ENCODE results near the gene GFOD2.
"Not testable (repeated sequence)": the region's sequence is repeated elsewhere in the genome, so short reads cannot be mapped to it uniquely, and the experiment has no call there.

Gene GFOD2

GRCh38 chr16:67719048-67719777 lies at the start of gene GFOD2:
Gene GFOD2, minus strand, starts transcription at chr16:67719316. Its CDS starts 33,601 bp downstream, at chr16:67685715.
- peak; percentile 37 for DNase-seq

GRCh38 chr16:67767953-67768352 lies 48.8 kb upstream of the GFOD2 start:
- DNase-seq: no peak

DNA sequence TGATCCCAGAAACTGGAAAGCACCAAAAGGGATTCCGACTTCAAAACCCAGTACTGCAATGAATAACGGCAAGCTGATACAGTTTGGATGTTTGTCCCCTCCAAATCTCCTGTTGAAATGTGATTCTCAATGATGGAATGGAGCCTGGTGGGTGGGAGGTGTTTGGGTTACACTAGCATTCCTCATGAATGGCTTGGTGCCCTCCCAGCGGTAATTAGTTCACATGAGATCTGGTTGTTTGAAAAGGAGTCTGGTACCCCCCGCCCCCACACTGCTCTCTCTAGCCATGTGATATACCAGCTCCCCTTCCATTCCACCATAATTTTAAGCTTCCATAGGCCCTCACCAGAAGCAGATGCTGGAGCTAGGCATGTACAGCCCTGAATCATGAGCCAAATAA lies 47.2 kb upstream of the GFOD2 start:
- DNase-seq: no peak

DNA sequence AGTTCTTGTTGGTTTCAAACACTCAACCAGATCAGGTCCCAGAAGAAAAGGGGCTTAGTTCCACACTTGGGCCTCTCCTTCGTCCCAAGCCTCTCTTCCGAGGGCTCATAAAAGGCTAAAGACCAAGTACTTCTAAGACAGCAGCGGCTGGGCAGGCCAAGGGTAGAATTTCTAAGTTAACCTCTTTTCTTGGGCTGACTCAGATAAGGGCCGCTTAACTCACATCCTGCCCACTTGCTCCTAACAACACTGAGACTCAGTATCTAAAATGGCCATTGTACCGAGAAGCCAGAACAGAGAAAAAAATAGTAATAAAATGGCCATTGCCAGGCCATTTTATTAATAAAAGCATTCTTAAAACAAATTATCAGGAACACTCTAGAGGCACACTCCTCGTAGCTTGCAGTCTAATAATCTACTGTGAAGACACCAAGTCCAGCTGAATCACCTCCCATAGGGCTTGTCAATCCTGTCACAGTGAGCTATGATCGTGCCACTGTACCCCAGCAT lies 45.1 kb upstream of the GFOD2 start:
- DNase-seq: no peak

DNA sequence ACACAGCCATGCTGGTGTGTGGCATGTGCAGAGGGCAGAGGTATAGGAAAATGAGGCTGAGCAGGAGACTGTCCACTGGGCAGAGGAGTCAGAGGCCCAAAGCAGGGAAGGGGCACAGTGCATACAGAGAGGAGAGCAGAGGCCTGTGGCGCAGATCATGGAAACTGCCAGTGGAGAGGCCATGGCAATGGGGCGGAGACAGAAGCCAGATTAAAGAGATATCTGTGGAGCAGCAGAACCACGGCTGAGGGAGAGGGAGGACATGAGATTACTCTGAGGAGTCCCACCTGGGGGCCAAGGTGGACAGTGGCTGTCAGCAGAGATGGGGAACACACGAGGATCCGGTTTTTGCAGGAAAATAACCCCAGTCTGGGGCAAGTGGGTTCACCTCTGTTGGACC lies 44.0 kb upstream of the GFOD2 start:
- no peak for DNase-seq

- DNase-seq: no peak
Observed at GRCh38 chr16:67762385-67762784, 43.3 kb upstream of the GFOD2 start.

DNA sequence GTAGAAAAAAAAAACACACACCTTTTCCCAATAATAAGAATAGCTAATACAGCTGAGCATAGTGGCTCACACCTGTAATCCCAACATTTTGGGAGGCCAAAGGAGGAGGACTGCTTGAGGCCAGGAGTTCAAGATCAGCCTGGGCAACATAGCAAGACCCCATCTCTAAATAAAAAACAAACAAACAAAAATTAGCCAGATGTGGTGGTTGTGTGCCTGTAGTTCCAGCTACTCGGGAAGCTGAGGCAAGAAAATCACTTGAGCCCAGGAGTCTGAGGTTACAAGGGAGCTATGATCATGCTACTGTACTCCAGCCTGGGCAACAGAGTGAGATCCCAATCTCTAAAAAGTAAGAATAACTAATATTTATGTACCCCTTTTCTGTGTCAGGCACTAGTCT lies 42.8 kb upstream of the GFOD2 start:
- DNase-seq: no peak

DNA sequence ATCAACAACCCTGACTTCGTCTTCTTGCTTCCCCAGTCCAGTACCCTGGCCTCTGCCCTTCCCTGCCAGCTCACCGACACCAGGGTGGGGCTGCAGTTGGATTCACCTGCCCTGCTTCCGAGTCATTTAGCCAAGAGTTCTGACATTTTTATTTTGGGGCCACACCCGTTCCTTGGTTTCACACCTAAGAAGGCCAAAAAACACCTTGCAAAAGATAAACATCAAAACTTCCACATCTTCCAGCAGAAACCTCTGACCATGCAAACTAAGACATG lies 41.8 kb upstream of the GFOD2 start:
- DNase-seq: no peak

DNA sequence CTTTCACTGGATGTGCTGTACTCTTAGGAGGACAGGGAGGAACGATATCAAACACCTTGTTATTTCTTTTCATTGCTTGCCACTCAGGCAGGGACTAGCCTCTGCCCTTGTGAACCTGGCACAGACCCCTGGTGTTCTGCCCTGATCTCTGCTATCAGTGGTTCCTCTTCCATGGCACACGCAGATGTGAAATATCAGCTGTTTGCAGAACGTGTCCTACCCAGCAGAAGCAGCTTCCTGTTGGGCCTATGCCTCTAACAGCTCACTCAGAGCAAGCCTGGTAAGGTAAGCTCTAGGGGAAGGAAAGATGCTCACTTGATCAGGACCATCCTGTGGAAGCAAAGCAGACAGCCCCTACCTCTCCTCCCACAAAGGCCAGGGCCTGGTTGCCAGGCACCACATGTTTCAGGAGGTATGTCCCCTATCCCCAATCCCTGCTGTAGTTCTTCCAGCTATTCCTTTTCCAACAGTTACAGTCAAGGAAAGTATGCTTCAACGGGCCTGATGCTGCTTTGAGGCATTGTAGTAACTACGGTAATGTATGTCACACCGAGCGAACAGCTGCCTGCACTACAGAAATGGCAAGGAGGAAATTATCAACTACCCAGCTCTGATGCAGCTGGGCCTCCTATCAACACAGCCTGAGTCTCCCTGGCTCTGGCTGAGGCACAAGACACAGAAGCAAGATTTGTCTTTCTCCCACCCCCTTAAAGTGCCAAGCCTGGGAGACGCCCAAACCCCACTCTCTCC lies 41.3 kb upstream of the GFOD2 start:
- no peak for DNase-seq

DNA sequence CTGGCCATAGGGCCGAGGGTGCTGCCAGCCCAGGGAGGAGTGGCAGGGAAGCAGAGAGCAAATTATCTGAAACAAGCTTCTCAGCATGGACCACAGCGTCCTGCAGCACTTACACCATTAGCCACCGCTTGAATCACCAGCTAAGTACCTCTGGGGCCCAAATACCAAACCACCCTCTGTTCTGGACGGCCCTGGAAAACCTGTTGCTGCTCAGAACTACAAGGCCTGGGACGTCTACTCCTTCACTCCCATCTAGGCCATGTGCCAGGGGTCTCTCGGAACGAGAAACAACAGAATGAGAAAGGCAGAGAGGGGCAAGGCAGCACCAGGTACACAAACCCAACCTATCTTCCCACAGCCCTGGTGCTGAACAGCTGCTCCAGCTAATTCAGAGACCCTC lies 39.9 kb upstream of the GFOD2 start:
- DNase-seq: no peak

- DNase-seq: no peak
Observed at GRCh38 chr16:67758006-67758405, 38.9 kb upstream of the GFOD2 start.

DNA sequence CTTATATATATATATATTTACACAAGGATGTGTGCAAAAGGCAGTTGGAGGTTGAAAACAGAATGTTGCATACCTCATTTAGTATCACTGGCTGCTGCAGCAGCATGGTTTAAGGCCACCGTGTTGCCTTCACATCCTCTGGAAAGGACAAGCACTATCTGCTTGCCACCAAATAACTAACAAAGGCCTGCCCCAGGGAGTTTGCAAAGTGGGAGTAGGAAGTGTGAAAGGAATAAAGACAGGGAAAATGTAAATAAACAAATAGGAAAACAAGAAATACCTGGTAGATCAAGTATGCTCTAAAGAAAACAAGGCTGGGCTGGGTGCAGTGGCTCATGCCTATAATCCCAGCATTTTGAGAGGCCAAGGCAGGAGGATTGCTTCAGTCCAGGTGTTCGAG lies 33.5 kb upstream of the GFOD2 start:
- no peak for DNase-seq

- DNase-seq: not testable (repeated sequence)
Observed at GRCh38 chr16:67751331-67751730, 32.2 kb upstream of the GFOD2 start.

GRCh38 chr16:67750466-67750865 lies 31.4 kb upstream of the GFOD2 start:
- no peak for DNase-seq

GRCh38 chr16:67749436-67750078 lies 30.4 kb upstream of the GFOD2 start:
- no peak for DNase-seq

- DNase-seq: no peak
Observed at GRCh38 chr16:67748834-67749233, 29.7 kb upstream of the GFOD2 start.

- no peak for DNase-seq
Observed at GRCh38 chr16:67746846-67747245, 27.7 kb upstream of the GFOD2 start.

DNA sequence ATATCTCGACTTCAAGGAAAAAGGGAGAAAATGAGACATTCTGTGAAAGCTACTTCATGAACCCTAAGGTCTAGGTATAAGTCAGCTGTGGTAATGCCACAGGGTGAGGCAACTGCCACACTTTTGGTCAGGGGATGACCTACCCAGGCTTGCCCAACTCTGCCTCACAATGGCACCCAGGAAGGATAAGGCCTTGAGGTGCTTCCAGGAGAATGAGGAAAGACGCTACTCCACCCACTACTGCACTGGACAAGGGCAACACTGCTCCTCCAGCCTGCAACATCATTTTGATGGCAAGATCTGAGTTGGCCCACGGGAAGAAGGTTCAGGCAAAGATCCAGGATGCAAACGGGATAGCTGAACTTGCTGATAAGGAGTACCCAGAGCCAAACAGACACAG lies 22.0 kb upstream of the GFOD2 start:
- DNase-seq: no peak

DNA sequence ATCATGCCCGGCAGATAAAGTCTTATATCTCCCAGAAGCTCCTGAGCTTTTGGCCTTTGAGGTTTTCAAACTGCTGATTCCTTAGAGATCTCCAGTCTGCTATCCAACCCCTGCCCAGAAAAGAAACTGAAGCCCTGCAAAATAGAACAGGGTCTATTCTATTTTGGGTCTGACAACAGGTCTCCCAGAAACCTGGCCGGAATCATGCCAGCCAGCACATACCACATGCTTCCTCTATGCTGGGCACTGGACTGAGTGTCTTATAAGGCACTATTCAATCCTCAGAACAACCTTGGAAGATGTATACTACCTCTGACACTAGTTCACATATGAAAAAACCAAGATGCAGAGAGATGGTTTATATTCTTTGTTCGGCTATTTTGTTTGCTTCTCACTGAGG lies 21.3 kb upstream of the GFOD2 start:
- DNase-seq: no peak

- DNase-seq: no peak
Observed at GRCh38 chr16:67736858-67737257, 17.7 kb upstream of the GFOD2 start.

GRCh38 chr16:67734731-67735201 lies 15.7 kb upstream of the GFOD2 start:
- no peak for DNase-seq

DNA sequence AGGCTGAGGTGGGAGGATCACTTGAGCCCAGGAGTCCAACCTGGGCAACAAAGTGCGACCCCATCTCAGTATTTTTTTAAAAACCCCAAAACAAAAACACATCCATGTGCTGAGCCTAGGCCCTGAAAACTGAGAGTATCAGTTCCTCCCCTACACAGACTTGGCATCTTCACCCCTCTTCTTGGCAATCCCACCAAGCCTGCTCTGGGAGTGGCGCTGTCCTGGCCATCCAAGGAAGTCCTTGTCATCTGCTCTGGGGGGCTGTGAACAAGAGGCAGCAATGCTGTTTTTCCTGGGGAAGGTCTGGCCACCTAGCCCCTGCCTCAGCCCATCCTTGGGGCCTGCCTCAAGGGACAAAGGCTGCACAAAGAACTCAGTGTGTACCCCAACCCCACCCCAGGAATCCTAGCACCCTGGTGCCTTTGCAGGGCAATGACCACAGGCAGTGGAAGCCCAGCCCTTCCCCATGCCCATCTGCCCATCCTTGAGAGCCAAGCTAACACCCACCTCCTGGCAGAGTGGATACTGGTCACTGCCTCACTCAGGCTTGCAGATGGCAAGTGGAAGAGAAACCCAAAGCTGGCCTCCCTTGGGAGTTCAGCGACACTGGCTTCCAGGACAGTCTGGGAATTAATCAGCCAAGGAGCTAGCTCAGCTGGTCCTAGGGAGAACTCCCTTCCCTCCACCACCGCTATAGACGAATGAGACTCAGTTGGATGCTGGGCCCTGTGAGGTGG lies 14.8 kb upstream of the GFOD2 start:
- DNase-seq: no peak

GRCh38 chr16:67731753-67732095 lies 12.6 kb upstream of the GFOD2 start:
- DNase-seq: no peak

Data from NCI-H1417 treated with DMSO at 0.1 percent for 48 hours (cell line).